GM19351 (cell line): ENCODE measurements around the gene WNT11.

Experiments used
- ATAC-seq: cut with Tn5 transposase; IDR thresholded peaks from one replicate; pipeline ENCODE4 v1.9.1; 2021; ENCODE audit warnings: mild to moderate bottlenecking, moderate library complexity; ENCODE audit not compliant: unreplicated experiment

The WNT11 gene

DNA sequence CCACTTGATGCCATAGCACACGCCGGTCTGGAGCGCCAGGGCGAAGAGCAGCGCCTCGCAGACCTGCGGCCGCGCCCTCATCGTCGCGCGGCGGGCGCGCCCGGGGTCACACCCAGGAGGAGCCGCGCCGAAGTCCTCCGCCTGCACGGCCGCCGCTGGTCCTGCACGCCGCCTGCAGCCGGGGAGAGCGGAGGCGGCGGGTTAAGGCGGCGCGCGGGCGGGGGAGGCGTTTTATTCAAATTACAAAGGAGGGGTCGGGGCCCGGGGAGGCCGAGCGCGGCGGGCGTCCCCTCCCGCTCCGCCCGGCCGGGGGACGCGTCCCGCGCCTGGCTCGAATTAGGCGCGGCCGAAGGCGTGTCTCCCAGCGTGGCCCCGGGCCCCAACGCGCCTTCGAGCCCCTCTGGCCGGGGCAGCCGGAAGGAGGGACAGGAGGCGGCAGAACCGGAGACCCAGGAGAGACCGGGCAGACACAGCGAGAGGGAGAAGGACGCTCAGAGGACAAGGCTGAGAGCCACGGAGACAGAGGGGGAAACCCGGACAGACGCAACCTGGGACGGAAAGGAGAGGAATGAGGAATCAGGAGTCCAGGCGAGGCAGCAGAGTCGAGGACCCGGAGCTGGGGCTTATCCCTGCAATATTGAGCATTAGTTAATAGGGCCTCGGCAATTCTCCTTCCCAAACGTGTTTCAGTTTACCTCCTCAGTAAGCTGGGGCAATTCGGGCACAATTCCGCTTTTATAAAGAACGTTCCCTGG, at the start of gene WNT11:
TSS of gene WNT11 (minus strand) at position 176 of the 755 bp plus-strand sequence. CDS start at position 81, 95 bp downstream.
- peak; percentile 41 for ATAC-seq

DNA sequence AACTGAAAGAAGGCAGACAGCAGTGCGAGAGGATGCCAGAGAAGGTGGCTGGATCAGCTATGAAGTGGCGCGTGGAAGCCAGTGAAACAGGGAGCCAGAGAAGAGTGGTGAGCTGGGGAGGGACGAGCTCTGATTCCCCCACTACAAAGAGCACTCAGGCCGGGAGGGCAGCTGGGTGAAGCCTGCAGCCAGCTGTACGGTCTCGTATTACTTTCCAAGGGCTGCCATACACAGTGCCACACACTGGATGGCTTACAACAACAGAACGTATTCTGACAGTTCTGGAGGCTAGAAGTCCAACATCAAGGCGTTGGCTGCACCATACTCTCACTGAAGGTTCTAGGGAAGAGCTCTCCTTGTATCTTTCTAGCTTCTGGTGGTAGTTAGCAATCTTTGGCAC, 47.1 kb upstream of the WNT11 start:
- no peak for ATAC-seq

DNA sequence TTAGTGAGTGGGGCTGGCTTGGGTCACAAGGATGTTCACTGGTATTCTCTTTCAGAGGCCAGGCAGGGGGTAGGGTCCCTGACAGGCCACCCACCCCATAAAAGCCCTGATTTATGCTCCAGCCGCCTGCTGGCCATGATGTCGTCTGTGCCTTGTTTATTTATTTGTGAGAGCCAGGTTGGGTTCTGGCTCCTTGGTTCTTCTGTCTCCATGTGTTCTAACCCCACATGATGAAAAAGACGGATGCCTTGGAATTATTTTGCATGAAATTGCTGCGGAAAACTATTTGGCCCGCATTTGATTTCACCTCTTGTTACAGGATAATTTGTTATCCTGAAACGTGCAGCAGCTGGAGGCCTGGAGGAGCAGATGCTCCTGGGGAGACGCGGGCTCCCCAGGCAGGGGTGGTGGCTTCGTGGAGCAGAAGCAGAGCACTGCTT, 46.3 kb upstream of the WNT11 start:
- ATAC-seq: no peak

DNA sequence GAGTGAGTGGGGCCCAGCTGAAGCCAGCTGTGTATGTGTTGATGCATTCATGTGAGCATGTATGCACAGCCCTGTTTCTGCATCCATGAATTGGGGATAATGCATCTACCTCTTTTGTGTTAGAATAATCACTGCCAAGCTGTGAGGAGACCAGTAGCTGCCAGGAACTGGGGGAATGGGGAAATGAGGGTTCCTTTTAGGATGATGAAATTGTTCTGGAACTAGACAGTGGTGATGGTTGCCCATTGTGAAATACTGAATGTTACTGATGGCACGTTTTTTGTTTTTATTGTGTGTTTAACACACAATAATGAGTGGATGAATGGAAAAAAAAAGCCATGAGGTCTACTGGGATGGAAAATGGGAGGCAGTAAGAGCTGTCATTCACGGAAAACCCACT, 45.3 kb upstream of the WNT11 start:
- ATAC-seq: no peak

DNA sequence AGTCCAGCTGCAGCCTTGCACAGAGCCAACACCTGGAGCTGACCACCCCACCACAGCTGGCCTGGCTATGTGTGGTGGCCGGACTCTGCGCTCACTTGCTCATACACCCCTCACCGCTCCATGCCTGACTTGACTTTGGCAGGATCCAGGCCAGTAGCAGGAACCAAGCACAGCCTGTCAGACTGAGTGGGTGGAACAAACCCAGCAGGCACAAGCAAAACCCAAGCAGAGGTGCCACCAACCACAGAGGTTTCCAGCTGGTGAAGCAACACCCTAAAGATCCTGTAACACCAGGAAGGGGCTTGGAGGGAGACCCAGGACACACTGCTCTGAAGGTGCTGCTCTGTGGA, 44.9 kb upstream of the WNT11 start:
- no peak for ATAC-seq

DNA sequence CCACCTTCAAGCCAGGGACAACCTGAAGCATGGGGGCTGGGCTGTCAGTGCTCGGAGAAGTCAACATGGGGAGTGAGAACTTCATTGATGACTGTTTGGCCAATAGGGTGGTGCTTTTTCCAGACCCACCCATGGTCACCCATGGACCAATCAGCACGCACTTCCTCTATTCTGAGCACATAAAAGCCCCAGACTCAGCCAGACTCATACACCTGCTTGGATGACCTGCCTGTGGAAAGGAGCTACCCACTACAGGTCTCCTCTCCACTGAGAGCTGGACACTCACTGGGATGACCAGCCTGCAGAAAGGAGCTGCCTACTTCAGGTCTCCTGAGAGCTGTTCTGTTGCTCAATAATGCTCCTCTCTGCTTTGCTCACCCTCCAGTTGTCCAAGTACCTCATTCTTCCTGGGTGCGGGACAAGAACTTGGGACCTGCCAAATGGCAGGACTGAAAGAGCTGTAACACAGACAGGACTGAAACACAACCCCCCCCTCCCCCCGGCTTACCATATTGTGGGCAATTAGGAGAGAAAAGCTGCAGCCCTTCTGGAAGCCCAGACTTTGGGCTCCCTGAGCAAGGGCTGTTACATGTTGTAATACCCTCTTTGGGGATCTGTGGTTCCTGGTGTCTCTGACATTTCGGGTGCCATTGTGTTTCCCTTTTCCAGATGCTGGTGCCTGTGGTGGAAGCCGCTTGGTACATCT, 44.4 kb upstream of the WNT11 start:
- no peak for ATAC-seq

DNA sequence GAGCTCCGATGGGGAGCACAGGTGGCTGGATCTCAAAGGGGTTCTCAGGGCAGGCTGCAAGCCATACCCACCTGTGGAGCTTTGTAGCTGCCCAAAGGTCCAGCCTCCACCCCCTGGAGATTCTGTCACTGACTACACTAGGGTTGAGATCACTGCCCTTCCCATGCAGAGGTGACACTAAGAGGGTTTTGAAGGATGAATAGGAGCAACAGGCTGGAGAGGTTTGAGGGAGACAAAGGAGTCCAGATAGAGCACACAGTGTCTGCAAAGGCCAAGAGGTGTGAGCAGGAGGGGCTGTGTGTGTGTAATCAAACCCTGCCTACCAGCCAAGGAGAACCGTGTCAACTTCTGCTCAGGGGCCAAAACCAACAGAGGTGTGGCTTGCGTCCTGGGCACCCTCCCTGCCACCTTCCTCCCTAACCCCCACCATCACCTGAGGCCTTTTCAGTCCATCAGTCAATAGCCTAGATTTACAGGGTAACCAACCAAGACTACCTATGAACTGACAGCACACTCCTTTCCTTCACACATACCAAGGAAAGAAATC, 43.0 kb upstream of the WNT11 start:
- no peak for ATAC-seq

DNA sequence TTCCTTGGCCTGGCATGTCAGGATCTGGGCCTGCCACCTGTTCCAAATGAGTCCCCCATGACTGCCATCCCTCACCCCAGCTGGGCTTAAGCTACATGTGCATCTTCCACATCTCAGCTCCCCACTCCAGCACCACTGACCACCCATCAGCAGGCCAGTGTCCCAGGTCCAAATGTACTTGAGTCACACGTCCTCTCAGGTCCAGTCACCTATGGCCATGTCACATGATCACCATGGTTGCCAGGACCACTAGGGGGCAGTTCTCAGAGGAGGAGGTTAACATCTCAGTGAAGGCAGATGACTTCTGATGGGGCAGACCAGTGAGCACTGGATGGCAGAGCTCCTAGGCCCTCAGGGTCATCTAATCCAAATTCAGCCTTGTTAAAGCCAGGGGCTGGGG, 41.9 kb upstream of the WNT11 start:
- no peak for ATAC-seq

DNA sequence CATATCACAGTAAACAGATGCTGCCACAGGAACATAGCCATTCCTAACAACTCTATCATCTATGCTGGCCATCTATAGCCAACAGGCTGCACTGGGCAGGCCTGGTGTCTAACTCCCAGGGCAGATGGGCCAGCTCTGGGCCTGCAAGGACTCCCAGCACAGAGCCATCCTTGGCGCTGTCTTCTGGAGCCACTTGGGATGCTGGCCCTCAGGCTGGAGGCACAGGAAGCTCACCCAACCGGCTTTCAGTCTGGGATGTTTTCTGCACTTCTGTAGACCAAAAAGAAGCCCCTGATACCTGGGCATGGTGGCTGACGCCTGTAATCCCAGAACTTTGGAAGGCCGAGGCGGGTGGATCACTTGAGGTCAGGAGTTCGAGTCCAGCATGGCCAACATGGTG, 40.8 kb upstream of the WNT11 start:
- ATAC-seq: no peak

DNA sequence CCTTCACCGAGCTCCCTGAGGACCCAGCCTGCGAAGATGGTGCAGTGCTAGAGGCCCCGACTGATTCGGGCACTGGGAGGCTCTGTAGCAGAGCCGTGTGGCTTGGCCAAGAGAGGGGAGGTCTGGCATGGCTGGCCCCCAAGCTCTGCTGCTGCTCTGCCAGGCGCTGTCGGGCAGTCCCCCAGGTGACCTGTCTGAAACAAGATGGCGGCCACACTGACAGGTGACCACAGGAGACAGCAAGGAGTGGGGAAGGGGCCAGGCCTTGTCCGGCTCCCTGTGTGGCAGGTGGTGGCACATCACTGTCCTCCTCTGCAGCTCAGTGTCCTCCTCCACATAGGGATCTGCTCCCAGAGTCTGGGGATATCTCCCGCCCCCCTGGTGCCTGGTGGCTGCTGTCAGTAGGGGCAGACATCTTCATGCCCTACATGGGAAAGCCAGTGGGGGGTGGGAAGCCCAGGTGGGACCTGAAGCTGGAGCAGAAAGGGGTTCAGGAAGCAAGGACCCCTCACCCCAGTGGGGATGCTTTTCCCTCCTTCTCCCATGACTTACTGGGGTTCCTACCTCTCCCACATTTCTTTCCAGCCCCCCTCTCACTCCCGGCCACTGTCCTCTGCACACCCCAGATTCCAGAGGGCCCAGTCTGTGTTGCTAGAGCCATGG, 40.1 kb upstream of the WNT11 start:
- no peak for ATAC-seq

DNA sequence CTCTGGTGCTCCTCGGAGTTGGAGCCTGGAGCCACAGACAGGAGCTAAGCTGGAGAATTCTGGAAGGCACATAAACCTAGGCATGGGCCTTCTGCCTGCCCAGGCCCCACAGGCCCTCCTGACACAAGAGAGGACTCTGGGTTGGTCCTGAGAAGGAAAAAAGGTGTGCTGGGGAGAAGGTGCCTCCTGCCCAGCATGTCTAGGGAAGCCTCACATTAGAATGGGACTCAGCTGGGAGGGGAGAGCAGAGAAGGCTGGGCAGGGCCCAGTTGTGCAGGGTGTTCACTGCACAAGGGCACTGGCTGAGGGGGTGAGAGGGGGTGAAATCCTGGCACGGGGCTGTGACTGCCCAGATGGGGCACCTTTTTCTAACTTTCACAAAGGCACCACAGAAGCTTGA, 39.4 kb upstream of the WNT11 start:
- no peak for ATAC-seq

DNA sequence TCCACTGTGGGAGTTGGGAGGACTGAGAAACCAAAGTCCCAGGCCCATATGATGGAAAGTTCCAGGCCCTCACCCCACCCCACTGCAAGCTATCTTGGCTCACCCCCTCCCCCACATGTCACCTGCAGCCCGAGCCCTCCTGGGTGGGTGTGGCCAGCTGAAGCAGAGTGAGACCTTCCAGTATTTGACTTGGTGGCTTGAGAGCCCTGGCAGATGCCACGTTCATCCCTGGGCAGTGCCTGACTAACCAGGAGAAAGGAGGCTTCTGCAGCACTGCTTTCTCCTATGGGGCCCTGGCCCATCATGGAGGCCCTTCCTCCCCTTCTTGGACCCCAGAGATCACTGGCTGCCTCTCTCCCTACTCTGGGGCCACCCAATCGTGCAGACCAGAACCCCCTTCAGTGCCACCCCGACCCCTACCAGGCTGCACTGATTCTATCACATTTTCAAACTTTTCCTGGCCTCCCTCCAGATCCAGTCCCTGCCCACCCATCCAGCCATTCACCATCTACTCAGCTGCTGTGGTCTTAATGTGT, 38.1 kb upstream of the WNT11 start:
- no peak for ATAC-seq

DNA sequence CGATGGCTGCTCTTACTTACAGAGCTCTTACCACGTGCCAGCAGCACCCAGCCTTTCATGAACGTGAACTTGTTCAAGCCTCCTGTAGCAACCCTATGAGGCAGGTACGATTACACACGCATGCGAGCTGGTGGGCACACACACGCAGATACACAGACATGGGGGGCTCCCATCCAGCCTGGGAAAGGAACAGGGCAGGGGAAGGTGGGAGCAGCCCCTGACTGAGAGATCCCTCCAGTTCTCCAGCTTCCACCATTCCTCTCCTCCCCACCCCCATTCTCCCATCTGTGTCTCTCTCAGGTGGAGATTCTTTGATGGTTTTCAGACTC, 37.6 kb upstream of the WNT11 start:
- ATAC-seq: no peak

DNA sequence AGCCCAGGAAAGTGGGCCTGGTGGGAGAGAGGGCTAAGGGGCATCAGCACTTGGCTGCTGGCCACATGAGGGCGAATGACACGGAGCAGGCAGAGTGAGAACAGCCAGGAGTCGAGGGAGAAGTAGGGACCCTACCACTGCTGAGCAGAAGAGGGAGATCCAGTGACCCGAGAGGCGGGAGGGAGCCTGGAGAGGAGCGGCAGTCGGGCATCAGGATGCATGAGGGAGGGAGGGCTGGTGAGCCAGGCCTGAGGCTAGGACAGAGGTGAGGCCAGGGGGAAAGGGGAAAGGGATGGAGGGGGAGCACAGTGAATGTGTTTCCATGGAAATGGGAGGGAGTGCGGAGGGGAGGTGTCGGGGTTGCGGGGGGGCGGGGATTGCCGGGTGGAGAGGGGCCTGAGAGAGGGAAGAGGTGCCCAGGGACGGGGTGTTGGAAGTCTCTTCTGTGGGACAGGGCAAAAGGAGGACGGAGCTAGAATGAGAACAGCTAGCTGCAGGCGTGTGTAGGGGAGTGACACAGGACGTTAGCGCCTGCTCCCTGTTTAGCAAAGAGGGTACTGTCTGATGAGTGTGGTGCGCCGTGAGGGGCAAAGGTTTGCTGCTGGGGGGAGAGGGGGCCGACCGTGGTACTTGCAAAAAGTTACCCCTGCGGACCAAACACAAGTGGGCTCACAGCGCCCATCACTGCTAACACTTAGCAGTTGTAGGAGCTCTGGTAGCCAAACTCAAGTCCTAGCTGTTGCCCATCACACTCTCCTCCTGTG, 37.1 kb upstream of the WNT11 start:
- ATAC-seq: no peak

DNA sequence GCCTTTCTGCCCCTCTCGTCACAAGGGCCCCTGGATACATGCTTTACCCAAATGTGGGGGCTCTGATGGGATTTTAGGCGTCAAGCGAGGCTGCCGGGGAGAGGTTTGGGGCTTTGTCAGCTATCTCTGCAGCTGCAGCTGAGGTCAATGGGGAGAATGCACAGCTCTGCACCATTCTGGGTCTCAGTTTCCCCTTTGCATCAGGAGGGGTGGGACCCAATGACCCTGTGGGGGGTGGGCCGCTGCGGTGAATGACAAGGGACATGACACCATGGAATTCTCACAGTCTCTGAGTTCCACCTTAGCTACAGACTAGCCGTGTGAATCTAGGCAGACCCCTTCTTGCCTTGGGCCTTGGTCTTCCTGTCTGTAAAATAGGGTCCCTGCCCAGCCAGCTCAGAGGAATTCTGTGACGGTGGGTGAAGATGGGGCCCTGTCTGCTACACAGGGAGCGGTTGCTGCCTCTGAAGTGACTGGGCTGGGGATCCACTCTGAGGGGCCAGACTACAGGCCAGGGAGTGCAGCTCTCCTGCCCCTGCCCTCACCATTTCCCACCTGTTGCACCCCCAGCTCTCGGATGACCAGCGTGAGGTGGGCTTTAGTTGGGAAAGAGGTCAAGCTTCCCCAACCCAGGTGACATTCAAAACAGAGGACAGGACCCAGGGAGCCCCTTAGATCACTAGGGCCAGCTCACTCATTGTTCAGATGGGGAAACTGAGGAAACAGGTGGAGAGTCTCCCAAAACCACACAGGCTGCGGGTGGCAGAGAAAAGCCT, 35.9 kb upstream of the WNT11 start:
- no peak for ATAC-seq

DNA sequence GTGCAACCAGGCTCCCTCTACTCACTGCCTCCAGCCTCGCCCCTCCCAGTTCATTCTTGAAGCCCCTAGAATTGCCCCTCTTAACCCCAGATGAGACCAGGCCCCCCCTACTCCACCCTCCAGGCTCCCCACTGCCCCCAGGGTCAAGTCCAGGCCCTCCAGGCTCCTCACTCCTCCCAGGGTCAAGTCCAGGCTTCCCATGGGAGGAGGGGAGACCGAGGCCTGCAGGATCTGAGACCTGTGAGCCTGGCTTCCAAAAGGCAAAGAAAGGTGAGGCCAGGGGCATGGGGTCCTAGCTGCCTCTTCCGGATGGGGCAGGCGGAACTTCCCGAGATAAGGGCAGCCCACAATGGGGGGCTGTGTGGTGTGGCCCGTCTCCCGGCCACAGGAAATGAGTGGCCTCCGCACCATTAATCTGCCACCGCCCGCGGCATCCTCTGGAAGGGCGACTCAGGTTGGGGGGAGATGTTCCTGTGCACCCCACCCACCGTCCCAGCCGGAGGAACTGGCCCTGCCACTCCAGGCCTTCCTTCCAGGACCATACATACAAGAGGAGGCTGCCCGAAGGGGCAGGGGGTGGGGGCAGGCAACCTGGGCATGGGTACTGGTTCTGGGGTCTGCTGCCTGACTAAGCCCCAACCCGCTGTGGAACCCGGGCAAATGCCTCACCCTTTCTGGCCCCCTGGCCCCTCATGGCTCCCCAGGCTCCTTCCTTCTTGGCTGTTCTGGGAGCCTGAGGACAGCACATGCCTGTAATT, 35.1 kb upstream of the WNT11 start:
- ATAC-seq: no peak

DNA sequence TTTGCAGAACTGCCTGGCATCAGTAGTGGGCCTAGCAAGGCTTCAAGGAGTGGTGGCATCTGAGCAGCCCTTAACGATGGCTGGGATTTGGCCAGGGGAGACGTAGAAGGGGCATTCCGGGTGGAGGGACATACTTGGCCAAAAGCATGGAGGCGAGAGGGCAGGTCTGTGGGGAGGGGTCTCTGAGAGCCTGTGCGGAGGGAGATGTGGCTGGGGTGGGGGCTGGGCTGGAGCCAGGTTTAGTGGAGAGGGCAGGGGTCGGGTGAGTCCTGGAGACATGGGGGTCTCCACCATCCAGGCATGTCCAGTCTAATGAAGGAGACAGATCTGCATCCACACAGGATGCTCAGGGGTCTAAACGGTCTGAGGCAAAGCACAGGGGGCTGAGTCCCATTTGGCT, 34.4 kb upstream of the WNT11 start:
- no peak for ATAC-seq

DNA sequence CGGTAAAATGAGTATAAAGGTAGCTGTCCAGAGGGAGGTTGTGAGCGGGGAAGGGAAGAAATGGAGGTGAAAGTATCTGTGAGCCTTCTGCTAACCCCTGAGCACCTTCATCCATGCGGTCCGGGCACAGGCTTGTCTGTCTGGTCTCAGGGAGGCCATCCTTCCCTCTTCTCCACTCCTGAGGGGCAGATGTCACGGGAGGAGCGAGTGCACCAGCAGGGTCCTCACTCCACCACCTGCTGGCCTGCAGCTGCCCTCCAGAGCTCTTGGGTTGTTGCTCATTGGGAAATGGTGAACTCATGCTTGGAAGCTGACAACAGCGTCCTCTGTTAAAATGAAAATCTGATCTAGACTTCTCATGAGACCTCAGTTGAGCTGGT, 33.8 kb upstream of the WNT11 start:
- ATAC-seq: no peak

DNA sequence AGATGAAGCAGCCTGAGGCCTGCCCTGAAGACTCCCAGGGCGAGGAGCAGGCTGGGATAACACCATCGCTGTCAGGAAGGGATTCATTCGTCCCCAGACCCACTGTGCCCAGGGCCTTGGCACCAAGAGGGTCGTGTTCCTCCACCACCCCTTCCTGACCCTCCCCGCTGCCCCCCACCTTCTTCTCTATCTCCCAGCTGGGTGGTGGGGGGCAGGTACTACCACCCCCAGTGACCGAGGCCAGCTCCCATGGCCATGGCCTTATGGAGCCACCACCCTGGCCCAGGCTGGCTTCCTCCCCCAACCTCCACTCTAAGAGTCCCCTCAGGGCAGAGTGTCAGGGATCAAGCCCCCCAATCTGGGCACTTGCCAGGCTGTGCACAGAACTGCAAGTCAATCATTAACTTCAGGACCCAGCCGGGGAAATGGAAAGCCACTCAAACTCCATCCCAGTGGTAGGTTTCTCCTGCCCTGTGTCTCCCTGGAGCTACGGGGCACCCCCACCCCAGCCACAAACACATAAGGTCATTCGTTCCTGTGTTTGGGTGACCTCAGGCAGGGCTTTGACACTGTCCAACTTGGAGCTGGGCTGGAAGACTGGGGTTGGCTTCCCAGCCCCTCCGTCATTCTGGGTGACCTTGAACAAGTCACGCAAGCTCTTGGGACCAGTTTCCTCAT, 33.3 kb upstream of the WNT11 start:
- ATAC-seq: no peak
